SU-DHL-6 (cell line): ENCODE measurements around the gene HYAL1.

Experiments used
- CTCF ChIP-seq: fragments of 200-600 bp; sonication (generic); IDR thresholded peaks from one replicate; pipeline ENCODE4 v1.5.1; 2017; ENCODE audit warnings: antibody characterized with exemption, mild to moderate bottlenecking, low read length, moderate library complexity; ENCODE audit not compliant: insufficient read depth, poor library complexity, severe bottlenecking
- EZH2phosphoT487 ChIP-seq: fragments of 200-600 bp; sonication (generic), shearing (Covaris generic); conservative IDR thresholded peaks from 2 replicates; pipeline ENCODE4 v1.6.1; 2018; ENCODE audit warnings: mild to moderate bottlenecking, antibody characterized with exemption, low read length, moderate library complexity, mixed read lengths

GRCh38 chr3:50327129-50327528 lies 23.8 kb upstream of the HYAL1 start:
- TF ChIP-seq CTCF (no peak), EZH2phosphoT487 (no peak)
